Rectal smooth muscle tissue (tissue), 1 donor: ENCODE data around the gene ITGB3.

Experiments
- H3K27ac ChIP-seq: one replicate; pipeline ENCODE4 v1.7.0; 2013; ENCODE audit warnings: low read depth, low read length, inconsistent platforms
- H3K27me3 ChIP-seq: one replicate; pipeline ENCODE4 v1.7.0; 2013; ENCODE audit warnings: low read length; ENCODE audit not compliant: control insufficient read depth, insufficient read depth
- H3K36me3 ChIP-seq: one replicate; pipeline ENCODE4 v1.7.0; 2013; ENCODE audit warnings: low read length; ENCODE audit not compliant: control insufficient read depth, insufficient read depth
- H3K4me1 ChIP-seq: one replicate; pipeline ENCODE4 v1.7.0; 2013; ENCODE audit warnings: low read length; ENCODE audit not compliant: control insufficient read depth, insufficient read depth
- H3K4me3 ChIP-seq: one replicate; pipeline ENCODE4 v1.7.0; 2013; ENCODE audit warnings: low read length
- H3K9ac ChIP-seq: one replicate; pipeline ENCODE4 v1.7.0; 2013; ENCODE audit warnings: low read length

ITGB3 gene

DNA sequence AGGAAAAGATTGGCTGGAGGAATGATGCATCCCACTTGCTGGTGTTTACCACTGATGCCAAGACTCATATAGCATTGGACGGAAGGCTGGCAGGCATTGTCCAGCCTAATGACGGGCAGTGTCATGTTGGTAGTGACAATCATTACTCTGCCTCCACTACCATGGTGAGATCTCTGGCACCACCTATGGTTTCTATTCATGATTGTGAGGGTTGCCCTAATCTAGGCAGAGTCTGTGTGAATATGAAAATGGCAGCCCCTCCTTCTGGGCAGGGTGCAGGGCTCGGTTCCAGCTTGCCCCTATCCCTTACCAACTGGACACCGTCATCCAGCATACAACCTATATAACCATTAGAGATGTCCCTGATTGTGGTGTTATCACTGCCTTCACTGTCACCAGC is 33.4 kb downstream of the ITGB3 start:
- H3K27ac ChIP-seq = no peak overlapping the region
- H3K9ac ChIP-seq = no peak overlapping the region
- no peaks in the 10 kb centered on the region for H3K27me3 ChIP-seq
- H3K4me3 ChIP-seq = no peak overlapping the region
- peaks cover 24% of the 10 kb centered on the region for H3K36me3 ChIP-seq
- H3K4me1 ChIP-seq = no peaks in the 10 kb centered on the region

DNA sequence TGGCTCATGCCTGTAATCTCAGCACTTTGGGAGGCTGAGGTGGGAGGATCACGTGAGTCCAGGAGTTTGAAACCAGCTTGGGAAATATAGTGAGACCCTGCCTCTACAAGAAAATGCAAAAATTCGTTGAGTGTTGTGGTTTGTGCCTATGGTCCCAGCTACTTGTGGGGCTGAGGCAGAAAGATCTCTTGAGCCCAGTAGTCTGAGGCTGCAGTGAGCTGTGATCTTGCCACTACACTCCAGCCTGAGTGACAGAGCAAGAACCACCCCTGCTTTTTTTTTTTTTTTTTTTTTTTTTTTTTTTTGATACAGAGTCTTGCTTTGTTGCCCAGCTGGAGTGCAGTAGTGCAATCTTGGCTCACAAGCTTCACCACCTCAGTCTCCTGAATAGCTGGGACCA is 34.0 kb downstream of the ITGB3 start:
- Histone ChIP-seq H3K9ac (no peak overlapping the region), H3K36me3 (peaks cover 29% of the 10 kb centered on the region), H3K27me3 (no peaks in the 10 kb centered on the region), H3K27ac (no peak overlapping the region), H3K4me3 (no peak overlapping the region), H3K4me1 (no peaks in the 10 kb centered on the region)

DNA sequence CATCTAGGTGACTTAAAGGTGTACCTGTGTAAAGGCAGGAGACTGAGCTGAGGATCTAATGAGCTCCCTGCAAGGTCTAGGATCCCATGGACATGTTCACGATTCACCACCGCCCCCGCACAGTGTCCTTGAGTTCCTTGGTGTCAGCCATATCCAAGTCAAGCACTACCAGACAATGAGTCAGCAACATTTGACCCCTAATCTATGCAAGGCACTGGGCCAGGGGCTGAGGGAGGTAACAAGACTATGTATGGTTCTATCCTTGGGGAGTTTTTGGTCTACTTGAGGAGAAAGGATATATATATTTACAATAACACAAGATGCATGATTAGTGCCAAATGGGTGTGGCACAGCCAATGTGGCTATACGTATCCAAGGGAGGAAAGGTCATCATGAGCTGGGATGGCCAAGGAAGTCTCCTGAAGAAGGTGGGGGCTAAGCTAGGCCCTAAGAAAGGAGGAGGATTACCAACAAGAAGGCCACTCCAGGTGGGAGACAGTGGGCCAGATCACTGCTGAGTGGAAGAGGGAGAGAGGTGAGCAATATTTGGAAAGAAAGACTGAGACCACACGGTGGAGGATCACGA is 35.0 kb downstream of the ITGB3 start:
- Histone ChIP-seq H3K36me3 (peaks cover 29% of the 10 kb centered on the region), H3K27me3 (no peaks in the 10 kb centered on the region), H3K9ac (no peak overlapping the region), H3K4me3 (no peak overlapping the region), H3K4me1 (no peaks in the 10 kb centered on the region), H3K27ac (no peak overlapping the region)

DNA sequence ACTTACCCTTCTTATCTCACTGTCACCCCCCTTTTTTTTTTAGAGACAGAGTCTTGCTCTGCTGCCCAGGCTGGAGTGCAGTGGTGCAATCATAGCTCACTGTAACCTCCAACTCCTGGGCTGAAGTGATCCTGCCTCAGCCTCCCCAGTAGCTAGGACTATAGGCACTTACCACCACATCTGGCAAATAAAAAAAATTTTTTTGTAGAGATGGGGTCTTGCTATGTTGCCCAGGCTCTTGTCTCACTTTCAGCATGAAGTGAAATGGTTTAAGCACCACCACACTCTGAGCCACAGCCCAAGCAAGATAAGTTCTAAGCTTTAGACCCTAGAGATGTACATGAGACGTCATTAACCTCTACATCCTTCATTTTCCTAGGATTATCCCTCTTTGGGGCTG is 35.7 kb downstream of the ITGB3 start:
- H3K36me3 ChIP-seq = peaks cover 29% of the 10 kb centered on the region
- H3K27ac ChIP-seq = no peak overlapping the region
- H3K27me3 ChIP-seq = no peaks in the 10 kb centered on the region
- no peak overlapping the region for H3K9ac ChIP-seq
- no peaks in the 10 kb centered on the region for H3K4me1 ChIP-seq
- no peak overlapping the region for H3K4me3 ChIP-seq

DNA sequence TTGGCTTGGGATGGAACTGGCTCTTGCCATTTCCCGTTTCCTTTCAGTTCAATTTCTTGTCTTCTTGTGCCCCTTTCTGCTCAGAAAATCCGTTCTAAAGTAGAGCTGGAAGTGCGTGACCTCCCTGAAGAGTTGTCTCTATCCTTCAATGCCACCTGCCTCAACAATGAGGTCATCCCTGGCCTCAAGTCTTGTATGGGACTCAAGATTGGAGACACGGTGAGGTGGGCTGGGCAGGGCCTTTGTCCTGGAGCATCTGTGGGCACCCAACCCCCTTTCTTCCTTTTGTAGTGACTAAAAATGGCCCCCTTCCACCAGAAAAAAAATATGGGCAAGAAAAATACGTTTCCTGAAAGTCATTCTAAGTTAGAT is 37.2 kb downstream of the ITGB3 start:
- Histone ChIP-seq H3K36me3 (peaks cover 24% of the 10 kb centered on the region), H3K4me1 (no peaks in the 10 kb centered on the region), H3K27me3 (no peaks in the 10 kb centered on the region), H3K9ac (no peak overlapping the region), H3K27ac (no peak overlapping the region), H3K4me3 (no peak overlapping the region)

DNA sequence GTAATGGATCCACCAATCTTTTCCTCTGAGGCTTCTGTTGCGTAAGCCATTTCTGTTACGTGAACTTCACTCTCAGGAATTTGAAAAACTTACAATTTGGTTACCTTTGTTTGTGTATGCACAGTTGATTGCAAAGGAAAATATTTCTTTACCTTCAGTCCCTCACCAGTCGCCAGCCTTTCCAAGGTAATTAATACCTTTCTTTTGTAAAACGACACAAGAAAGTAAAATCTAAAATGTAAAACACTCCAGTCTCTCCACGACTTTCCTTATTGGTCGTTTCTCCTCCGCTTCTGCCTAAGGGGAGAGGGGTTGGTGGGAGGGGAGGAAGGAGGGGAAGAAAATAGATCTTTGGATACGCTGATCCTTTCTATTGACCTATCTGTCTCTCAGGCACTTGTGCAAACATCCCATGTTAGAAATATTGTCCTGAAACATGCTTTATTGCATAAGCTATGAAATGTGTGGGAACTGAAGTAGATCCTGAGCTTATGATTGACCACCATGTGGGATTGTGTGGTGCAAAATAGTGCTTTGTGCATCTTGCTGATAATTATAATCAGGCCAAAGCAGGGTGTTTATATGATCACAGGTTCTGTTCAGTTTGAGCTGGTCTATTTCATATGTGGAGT is 37.7 kb downstream of the ITGB3 start:
- Histone ChIP-seq H3K27ac (no peak overlapping the region), H3K36me3 (peaks cover 24% of the 10 kb centered on the region), H3K27me3 (no peaks in the 10 kb centered on the region), H3K4me1 (no peaks in the 10 kb centered on the region), H3K9ac (no peak overlapping the region), H3K4me3 (no peak overlapping the region)

DNA sequence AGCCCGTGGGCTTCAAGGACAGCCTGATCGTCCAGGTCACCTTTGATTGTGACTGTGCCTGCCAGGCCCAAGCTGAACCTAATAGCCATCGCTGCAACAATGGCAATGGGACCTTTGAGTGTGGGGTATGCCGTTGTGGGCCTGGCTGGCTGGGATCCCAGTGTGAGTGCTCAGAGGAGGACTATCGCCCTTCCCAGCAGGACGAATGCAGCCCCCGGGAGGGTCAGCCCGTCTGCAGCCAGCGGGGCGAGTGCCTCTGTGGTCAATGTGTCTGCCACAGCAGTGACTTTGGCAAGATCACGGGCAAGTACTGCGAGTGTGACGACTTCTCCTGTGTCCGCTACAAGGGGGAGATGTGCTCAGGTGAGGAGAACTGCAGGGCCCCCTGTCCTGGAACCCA is 38.6 kb downstream of the ITGB3 start:
- Histone ChIP-seq H3K4me3 (no peak overlapping the region), H3K36me3 (peaks cover 21% of the 10 kb centered on the region), H3K27ac (no peak overlapping the region), H3K27me3 (no peaks in the 10 kb centered on the region), H3K4me1 (no peaks in the 10 kb centered on the region), H3K9ac (no peak overlapping the region)

DNA sequence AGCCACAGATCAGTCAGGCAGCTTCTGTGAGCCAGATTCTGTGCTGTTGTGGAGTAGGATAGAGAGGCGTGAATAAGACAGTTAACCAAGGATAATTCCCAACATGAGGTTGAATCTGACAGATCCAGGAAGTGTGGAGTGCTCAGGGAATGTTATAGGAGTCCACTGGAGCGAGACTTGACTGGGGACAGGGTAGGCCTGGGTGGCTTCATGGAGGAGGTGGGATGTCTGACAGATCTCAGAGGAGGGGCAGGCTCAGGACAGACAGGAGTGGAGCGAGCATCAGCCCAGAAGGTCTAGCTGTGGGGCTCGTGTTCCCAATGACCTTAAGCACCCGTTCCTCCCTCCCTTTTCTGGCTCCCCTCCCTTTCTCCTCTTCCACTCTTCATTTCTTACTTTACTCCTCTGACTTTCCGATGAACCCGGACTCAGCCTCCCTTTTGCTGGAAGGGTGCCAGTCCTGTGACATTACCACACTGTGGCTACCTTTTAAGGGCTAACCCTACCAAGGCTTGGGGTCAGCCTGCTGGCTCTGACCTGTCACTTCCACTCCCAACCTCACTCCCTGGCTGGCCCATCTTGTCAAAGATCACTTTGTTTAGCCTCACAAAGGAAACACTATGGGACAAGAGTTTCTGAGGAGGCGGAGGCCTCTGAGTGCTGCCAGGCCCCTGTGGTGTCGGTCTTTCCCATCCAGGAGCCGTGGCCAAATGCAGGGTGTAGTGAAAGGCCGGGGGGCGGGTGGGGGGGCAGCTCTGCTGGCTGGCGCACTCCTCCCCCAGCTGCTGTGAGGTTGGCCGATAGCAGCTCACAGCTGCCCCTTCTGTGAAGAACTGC is 41.6 kb downstream of the ITGB3 start:
- H3K27me3 ChIP-seq = no peaks in the 10 kb centered on the region
- H3K36me3 ChIP-seq = peaks cover 17% of the 10 kb centered on the region
- no peak overlapping the region for H3K27ac ChIP-seq
- H3K4me3 ChIP-seq = no peak overlapping the region
- H3K9ac ChIP-seq = no peak overlapping the region
- H3K4me1 ChIP-seq = no peaks in the 10 kb centered on the region

DNA sequence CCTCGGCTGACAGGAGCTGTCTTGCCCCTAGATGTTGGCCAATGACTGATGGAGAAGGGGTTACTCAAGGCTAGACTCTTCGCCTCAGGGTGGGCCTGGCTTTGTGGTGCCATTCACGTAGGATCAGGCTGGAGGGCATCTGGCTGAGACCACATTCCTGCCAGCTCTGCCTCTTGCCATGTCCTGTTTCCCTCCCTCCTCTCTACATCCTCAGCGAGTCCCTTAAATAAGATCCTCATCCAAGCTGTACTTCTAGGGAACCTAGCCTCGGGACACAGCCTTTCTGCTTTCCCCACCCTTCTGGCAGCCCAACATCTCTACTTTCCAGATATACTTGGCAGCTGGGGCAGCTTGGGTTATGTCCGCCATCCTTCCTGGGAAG is 42.2 kb downstream of the ITGB3 start:
- no peaks in the 10 kb centered on the region for H3K4me1 ChIP-seq
- H3K9ac ChIP-seq = no peak overlapping the region
- H3K36me3 ChIP-seq = peaks cover 15% of the 10 kb centered on the region
- H3K27ac ChIP-seq = no peak overlapping the region
- no peaks in the 10 kb centered on the region for H3K27me3 ChIP-seq
- H3K4me3 ChIP-seq = no peak overlapping the region

DNA sequence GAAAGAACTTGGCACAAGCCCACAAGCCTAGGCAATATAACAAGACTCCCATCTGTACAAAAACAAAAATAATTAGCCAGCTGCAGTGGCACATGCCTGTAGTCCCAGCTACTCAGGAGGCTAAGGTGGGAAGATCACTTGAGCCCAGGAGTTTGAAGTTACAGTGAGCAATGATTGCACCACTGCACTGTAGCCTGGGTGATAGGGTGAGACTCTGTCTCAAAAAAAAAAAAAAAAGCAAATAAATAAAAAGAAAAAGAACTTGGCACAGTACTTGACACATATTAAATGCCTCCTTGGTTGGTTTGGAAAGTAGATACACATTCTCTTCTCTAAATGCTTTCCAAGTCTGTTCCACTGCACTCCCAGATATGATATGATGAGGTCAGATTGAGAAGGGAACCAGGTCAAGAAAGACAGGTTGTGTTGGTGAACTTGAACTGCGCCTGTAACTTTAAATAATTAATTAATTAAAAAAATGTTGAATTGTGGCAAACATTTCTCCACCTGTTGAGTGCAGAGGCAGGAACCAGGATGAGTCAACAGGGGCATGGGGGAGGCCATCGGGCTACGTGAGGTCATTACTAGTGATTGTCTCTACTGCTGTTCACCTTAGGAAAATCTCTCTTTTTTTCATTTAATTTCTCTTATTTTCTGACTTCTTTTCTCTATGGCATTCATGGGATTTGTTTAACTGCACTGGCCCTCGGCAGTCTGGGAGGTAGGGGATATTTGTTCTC is 44.2 kb downstream of the ITGB3 start:
- Histone ChIP-seq H3K27me3 (no peaks in the 10 kb centered on the region), H3K9ac (no peak overlapping the region), H3K36me3 (peaks cover 10% of the 10 kb centered on the region), H3K4me1 (no peaks in the 10 kb centered on the region), H3K4me3 (no peak overlapping the region), H3K27ac (no peak overlapping the region)

DNA sequence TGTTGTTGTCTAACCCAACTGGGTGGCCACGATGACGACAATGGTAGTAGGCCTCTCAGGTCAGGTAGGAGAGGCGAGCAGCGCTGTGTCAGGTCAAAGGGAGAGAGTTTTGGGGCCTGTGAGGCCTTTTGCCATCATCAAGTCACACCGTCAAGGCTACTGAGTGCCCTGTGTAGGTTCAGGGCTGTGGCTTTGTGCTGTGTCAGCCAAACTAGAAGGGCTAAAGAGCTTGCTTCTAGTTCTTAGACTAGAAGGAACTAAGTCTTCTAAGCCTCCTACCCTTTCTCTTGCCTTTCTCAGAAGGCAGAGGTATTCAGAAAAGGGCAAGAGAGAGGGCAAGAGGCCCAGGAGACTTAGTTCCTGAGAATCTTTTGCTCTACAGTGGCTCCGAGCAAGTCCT is 45.1 kb downstream of the ITGB3 start:
- Histone ChIP-seq H3K4me1 (no peaks in the 10 kb centered on the region), H3K27me3 (no peaks in the 10 kb centered on the region), H3K36me3 (peaks cover 10% of the 10 kb centered on the region), H3K27ac (no peak overlapping the region), H3K9ac (no peak overlapping the region), H3K4me3 (no peak overlapping the region)

DNA sequence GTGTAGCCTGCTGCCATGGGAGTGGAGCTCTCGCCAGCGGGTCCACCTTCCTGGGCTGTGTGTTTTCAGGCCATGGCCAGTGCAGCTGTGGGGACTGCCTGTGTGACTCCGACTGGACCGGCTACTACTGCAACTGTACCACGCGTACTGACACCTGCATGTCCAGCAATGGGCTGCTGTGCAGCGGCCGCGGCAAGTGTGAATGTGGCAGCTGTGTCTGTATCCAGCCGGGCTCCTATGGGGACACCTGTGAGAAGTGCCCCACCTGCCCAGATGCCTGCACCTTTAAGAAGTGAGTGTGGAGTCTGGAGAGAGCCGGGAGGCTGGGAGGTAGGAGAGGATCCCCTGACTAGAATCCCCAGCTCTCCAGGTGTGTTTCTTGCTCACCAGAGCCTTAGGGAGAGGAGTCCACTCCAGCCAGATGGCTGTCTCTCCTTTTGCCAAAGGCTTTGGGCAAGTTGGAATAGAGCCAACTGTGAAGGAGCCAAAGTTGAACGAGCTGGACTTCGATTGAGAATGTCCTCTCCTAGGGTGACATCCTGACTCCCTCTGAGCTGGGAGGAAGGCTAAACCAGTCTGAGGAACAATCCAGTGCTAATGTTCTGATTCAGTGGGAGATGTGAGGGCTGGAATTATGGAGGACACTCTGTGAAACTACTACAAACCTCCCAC is 45.7 kb downstream of the ITGB3 start:
- Histone ChIP-seq H3K36me3 (peaks cover 10% of the 10 kb centered on the region), H3K9ac (no peak overlapping the region), H3K27ac (no peak overlapping the region), H3K4me1 (no peaks in the 10 kb centered on the region), H3K4me3 (no peak overlapping the region), H3K27me3 (no peaks in the 10 kb centered on the region)
